LHCN-M2 (cell line): ENCODE data around the gene ALX1. TPM values are rescaled to one million over a fixed set of nuclear protein-coding genes. Genes with fewer than 3 reads are reported as not detected.
A peak's percentile ranks its signal among the peaks of the same experiment; 100 is the strongest.
"Not testable (repeated sequence)": the region's sequence is repeated elsewhere in the genome, so short reads cannot be mapped to it uniquely, and the experiment has no call there.

Experiments
- DNase-seq: peaks from one replicate; pipeline ENCODE4 v3.0.0-alpha.2; 2012; ENCODE audit warnings: low read depth
- total RNA-seq: library from RNA; depleted of rRNA; stranded (reverse); fragments of >200 nt; gene quantifications from 2 replicates; pipeline ENCODE4 v1.2.3, GENCODE V29; 2014; rRNA removed

ALX1 gene
- total RNA-seq, 1 experiment from 2014 or later = not detected

GRCh38 chr12:85301051-85301450 lies 21.0 kb downstream of the ALX1 start:
- DNase-seq = no peak

- no peak for DNase-seq
These were observed 28.4 kb downstream of the ALX1 start for GRCh38 chr12:85308374-85308773.

- no peak for DNase-seq
These were observed 29.1 kb downstream of the ALX1 start for GRCh38 chr12:85309125-85309566.

GRCh38 chr12:85310025-85310424 lies 30.0 kb downstream of the ALX1 start:
- no peak for DNase-seq

- peak; percentile 1 for DNase-seq
These were observed 30.5 kb downstream of the ALX1 start for GRCh38 chr12:85310456-85311076.

- DNase-seq = not testable (repeated sequence)
These were observed 38.0 kb downstream of the ALX1 start for GRCh38 chr12:85317866-85318636.

- DNase-seq = no peak
These were observed 42.7 kb downstream of the ALX1 start for GRCh38 chr12:85322715-85323114.

GRCh38 chr12:85325442-85325841 lies 45.4 kb downstream of the ALX1 start:
- no peak for DNase-seq

- no peak for DNase-seq
These were observed 49.9 kb downstream of the ALX1 start for GRCh38 chr12:85329913-85330312.

GRCh38 chr12:85348779-85349178 lies 68.8 kb downstream of the ALX1 start:
- DNase-seq = no peak

GRCh38 chr12:85350356-85350755 lies 70.3 kb downstream of the ALX1 start:
- no peak for DNase-seq

Other genes starting within 250 kb of the ALX1 start
- gene TSPAN19, start 243.9 kb upstream of the ALX1 start, total RNA-seq = 0.06 TPM in 2 replicates
- gene LRRIQ1, start 243.9 kb upstream of the ALX1 start, total RNA-seq = 0.19 and 0.34 TPM in 2 replicates